ENCODE data around the gene EHMT1.
"Not testable (repeated sequence)": the region's sequence is repeated elsewhere in the genome, so short reads cannot be mapped to it uniquely, and the experiment has no call there.

The EHMT1 gene

DNA sequence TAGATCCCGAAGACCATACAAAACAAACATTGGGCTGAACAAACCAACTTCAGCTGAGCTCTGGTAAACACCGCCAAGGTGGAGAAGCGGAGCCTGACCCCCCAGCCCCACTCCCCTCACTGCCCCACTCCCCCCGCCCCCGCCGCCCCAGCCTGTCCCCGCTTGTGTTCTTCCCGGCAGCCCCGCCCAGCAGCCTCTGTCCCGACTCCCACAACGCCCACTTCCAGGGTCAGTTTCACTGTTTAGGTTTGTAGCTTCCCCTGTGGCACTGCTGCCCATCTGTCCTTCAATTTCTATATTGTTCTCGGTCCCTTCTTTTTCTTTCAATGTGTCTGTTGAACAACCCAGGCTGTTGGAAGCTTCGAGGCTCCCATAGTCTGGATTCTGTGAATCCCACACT, 146.7 kb downstream of the EHMT1 start:
- no peak for DNase-seq

DNA sequence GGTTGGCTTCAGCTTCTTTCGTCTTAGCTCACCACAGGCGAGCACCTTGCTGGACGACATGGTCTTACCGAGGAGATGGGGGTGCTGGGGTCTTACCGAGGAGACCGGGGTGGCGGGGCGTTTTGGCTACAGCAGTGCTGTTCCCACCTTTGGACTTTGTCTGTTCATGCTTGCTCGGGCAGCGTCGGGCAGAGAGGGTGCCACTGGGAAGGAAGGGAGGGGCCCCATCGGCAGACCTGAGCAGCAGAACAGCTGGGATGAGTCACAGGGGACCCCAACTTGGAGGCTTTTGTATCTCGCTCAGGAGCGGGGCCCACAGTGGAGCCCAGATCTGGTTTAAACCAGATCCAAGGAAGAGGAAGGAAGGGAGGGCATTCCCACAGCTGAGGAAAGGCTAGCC, 152.8 kb downstream of the EHMT1 start:
- DNase-seq, result no peak

DNA sequence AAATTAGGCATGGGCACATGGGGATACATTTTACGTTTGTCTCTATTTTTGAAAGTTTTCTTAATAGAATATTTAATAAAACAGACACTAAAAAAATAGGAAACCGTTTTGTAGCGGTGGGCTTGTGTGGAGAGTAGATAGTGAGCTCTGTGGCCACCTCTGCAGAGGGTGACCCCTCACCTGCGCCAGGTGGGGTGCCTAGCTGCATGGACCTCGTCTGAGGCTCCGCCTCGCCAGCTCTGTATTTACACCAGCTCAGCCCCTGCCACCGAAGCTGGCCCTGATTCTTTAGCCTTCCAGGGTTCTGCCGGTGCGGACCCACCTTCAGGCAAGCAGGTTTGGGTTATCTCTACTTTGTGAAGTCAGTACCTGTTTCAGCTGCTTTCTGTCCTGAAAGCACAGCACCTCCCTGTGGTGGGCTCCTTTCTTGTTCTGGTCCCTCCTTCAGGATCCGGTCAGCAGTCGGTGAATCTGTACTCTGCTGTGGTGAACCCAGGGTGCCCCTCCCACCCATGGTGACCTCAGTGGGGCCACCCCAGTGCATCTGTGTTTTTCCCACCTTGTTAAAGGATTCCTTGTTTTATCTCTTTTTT, 153.6 kb downstream of the EHMT1 start:
- DNase-seq, result peak; percentile 4

DNA sequence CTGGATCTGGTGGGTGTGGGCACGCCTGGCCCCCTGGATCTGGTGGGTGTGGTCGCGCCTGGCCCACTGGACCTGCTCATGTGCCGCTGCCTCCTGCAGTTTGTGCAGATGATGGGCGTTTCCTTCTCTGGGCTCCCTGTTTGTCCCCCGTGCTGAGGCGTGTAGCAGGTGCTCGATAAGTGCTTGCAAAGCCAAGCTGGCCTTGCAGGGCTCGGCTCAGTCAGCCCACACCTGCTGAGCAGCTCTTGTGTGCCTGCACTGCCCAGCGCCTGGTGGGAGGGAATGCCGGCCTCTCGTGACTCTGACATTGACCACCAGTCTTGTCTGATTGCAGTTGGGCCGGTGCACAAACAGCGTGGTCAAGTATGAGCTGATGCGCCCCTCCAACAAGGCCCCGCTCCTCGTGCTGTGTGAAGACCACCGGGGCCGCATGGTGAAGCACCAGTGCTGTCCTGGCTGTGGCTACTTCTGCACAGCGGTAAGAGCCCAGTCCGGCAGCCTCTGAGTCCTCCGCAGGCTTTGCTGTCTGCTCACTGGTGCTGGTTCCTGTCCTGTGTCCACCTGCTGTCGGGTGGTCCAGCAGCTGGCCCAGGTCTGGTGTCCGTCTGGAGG, 156.1 kb downstream of the EHMT1 start:
- no peak for DNase-seq

DNA sequence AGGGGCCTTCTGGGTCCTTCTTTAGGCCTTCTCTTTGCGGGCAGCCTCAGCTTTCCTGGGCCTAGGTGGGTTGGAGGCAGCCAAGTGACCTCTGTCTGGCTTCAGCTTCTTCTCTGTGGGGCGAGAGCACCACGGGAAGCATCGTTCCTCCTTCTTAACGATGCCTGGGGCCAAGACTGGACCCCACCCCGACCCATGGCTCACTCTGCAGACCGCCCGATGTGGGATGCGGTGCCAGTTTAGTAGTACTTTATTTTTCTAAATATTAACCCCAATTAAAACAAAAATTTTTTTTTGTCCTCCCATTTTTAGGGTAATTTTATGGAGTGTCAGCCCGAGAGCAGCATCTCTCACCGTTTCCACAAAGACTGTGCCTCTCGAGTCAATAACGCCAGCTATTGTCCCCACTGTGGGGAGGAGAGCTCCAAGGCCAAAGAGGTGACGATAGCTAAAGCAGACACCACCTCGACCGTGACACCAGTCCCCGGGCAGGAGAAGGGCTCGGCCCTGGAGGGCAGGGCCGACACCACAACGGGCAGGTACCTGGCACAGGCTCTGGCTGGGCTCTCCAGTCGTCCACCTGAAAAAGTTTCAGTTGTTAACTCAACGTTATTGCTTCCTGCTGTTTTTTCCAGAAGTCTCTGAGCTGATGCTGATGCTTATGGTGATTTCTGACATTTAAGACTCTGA, 157.6 kb downstream of the EHMT1 start:
- DNase-seq, result no peak

DNA sequence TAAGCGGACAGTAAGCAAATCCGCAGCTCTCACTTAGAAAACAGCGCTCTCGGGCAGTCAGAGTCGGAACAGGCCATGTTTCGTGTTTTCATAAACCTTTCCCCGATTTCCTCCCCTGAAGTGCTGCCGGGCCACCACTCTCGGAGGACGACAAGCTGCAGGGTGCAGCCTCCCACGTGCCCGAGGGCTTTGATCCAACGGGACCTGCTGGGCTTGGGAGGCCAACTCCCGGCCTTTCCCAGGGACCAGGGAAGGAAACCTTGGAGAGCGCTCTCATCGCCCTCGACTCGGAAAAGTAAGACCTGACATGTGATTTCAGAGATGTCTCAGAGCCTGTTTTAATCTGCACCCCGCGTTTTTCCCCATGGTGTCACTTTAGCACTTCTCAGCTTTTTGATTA, 159.0 kb downstream of the EHMT1 start:
- no peak for DNase-seq

DNA sequence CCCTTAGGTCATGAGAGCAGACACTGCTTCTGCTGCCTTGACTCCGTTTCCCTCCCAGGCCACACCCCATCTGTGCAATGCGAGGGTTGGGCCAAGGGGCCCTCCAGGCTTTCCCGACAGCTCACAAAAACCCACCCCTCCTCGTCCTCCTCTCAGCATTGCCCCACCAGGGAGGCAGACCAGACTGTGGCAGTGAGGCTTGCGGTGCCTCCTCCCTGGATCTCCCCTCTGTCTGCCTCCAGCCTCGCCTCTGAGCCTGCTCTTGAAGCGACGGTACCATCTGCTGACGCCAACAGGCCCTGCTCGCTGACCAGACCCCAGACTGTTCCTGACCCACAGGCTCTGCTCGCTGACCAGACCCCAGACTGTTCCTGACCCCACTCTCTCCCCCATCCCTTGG, 159.5 kb downstream of the EHMT1 start:
- no peak for DNase-seq

DNA sequence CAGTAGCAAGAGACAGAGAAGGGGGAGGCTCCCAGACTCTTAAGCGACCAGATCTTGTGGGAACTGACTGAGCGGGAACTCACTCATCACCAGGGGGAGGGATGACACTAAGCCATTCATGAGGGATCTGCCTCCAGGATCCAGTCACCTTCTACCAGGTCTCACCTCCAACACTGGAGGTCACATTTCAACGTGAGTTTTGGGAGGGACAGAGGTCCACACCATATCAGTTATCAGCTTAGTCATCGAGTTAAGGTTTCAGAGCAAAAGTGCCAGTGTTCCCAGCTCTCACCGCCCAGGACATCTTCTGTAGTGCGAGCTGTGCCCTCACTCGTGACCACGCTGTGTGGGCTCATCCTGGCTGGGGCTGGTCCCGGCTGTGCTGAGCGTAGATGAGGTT, 160.1 kb downstream of the EHMT1 start:
- DNase-seq, result no peak

DNA sequence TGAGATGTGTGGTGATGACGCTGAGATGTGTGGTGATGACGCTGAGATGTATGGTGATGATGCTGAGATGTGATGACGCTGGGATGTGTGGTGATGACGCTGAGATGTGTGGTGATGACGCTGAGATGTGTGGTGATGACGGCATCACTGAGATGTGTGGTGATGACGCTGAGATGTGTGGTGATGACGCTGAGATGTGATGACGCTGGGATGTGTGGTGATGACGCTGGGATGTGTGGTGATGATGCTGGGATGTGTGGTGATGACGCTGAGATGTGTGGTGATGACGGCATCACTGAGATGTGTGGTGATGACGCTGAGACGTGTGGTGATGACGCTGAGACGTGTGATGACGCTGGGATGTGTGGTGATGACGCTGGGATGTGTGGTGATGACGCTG, 161.2 kb downstream of the EHMT1 start:
- not testable (repeated sequence) for DNase-seq

DNA sequence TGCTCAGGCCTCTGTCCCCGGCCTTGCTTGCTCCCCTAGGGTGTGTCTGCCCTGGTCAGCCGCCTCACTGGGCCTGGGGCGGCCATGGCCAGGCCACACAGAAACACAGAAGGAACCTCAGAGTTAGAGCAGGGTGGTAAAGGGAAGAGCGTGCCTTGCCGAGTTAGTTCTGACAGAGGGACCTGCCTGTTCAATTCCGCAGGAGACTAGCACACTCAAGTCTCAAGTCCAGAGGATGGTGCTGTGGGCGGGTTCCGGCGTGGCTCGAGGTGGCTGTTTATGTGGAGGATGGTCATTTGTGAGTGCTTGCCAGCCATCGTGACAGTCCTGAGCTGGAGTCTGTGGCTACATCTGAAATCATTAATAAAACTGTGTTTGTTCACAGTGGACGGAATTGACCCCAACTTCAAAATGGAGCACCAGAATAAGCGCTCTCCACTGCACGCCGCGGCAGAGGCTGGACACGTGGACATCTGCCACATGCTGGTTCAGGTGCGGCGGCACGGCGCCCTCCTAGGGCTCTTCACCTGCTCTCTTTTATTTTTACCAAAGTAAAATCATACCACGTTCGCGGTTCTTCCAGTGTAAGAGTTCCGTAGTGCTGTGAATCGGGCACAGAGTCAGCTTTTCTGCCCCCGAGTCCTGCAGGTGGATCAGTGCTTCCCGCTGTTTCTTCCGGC, 163.2 kb downstream of the EHMT1 start:
- DNase-seq, result no peak

DNA sequence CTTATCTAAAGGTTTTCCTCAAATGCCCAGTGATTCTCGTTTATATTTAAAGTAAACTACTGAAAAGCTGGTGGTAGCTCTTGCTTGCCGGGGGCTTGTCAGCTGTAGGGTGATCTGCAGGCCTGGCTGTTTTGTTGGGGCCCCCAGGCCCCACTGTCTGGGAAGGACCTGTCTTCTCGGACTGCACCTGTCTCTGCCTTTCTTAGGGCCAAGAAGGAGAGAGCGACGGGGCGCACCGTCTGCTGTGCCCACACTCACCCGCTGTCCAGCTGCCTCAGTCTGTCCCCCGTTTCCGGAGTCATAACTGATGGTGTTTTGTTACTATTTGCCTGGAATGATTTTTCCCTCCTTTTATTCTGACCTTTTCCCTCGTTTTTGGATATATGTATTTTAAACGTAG, 164.7 kb downstream of the EHMT1 start:
- no peak for DNase-seq

DNA sequence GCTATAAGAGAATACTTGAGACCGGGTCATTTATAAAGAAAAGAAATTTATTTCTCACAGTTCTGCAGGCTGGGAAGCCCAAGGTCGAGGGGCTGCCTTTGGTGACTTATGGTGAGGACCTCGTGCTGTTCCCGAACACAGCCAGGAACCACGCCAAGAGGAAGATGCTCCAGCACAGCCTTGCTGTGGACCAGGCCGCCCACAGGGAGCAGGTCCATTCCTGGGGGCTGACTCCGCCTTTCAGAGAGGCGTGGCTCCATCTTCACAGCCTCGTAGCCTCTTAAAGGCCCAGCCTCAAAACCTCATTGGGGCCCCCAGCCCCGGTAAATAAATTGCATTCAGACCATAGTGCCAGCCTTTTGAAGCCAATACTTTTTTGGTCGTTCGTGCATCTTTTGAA, 165.2 kb downstream of the EHMT1 start:
- peak; percentile 15 for DNase-seq

DNA sequence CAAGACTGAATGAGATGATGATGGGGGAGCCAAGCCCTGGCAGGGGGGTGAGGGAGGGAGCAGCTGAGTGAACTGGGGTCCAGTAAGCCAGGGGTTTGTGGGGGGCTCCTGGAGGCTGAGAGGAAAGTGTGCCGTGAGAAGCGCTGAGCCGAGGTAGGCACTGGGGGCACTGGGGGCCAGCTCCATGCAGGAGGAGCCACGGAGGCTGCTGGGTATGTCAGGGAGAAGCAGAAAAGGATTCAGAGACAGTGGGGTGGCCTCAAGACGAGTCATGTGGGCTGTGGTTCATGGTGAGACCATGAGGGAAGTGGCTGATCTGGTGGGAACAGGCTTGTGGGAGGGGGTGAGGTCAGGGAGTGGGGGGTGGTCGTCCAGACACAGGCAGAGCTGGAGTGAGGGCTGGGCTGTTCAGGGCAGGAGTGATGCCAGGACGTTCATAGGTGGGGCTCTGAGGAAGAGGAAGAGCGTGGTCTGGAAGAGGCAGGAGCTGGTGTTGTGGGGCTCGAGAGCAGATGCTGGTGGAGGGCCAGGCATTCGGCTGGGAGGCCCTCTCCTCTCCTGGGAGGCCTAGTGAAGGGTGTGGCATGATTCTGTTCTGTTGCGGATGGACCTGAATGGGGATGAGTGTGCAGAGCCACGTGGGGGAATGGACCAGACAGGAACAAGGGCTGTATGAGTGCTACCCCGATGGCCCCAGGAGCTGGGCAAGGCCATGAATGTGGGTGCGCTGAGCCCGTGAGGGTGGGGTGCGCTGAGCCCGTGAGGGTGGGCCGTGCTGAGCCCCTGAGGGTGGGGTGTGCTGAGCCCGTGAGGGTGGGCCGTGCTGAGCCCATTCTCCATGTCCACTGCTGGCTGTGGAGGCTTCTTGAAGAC, 166.1 kb downstream of the EHMT1 start:
- DNase-seq, result no peak

DNA sequence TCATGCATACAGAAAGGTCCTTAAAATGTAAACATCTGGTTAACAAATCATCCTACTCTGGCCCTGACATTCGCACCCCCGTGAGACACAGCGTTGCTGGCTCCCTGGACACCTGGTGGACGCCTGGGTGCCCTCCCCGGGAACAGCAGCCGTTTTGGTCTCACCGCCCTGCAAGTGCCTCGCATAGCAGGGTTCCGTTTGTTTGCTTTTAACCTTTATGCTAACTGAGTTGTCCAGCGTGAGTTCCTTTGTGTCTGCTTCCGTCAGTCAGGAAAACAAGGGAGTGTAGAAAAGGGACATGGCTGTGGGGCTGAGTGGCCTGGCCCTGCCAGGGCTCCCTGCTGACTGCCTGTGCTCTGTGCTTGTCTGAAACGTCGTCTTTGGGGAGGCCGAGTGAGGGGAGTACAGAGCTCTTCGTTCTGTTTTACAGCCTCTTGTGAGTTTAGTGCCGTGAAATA, 166.9 kb downstream of the EHMT1 start:
- no peak for DNase-seq

DNA sequence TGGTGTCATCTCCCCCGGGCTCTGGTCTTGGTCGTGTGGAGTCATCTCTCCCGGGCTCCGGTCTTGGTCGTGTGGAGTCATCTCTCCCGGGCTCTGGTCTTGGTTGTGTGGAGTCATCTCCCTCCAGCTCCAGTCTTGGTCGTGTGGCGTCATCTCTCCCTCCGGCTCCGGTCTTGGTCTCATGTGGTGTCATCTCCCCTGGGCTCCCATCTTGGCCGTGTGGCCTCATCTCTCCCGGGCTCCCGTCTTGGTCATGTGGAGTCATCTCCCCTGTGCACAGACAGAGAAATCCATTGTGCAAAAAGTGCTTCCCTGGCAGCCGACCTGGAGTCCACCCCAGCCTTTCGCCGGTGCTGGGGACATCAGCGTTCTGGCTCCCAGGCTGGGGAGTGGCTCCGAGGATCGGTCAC, 167.7 kb downstream of the EHMT1 start:
- DNase-seq, result no peak

DNA sequence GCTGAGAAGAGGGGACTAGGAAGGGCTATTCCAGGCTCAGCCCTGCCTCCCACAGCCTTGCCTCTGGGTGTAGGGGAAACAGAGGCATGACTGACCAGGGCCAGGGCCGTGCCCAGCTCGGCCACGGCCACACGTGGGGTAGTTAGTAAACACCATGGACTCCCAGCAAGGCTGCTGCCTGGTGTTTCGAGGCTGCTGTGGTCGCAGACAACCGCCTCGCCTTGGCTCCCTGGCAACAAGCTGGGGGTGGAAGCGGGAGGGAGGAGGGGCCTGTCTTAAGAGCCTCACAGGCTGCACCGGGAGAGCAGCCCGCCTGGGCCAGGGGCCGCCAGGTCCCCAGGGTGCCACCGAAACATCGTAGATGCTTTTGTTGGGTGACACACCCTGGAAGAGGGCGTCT, 168.6 kb downstream of the EHMT1 start:
- no peak for DNase-seq

DNA sequence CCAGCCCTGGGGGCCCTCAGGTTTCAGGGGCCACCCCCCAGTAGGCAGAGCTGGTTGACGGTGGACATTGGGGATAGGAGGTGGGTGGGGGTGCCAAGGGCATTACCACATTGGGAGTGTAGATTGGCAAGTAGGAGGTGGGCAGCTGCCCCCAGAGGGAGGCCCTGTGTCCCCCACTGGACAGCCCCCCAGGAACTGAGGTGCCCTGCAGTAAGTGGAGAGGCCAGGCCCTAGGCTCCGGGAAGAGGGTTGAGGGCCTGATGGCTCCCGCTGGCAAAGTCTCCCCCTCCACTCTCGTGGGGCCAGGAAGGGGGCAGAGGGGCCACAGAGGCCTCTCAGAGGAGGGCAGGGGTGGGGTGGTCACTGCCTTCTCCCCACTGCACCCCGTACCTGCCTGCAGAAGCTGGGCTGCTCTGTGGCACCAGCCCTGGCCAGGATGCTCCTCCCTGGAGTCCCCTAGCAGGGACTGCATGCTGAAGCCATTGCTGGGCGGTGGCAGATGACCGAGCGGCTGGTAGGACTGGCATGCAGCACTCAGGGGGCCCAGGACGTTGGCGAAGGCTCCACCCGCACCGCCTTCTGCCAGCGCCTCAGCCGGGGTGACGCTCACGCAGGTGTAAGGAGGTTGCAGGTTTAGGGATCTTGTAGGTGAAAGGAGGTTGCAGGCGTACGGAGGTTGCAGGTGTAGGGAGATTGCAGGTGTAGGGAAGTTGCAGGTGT, 169.1 kb downstream of the EHMT1 start:
- DNase-seq, result no peak

DNA sequence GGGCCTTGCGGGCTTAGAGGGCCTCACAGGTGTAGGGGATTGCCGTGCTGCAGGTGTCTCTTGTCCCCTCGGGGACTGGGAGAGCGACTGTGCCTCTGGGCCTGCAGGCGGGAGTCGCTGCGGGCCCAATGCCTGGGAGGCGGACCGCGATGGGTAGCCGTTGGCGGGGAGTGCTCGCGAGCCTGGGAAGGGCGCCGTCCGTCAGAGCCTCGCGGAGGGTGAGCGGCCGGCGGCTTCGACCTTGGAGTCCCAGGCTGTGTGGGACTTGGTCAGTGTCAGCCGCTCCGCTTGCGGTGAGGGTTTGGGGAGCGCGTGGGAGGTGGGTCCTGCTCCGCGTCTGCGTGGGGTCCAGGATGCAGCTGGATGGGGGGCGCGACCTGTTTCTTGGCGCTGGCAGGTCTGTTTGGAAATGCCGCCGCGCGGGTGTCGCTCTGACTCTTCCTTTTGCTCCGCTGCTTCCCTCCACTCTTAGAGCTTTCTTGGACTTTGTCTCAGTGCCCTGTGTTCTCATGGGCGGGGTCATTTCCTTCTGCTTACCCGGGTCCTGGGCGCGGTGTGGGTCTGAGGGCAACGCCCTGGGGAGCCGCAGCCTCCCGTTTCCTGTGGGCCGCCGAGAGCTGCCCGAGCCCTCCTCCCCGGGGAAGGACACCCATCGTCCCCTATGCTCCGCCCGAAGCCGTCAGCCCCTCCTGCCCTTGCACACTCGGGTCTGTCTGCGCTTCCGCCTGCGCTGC, 169.9 kb downstream of the EHMT1 start:
- DNase-seq, result no peak

DNA sequence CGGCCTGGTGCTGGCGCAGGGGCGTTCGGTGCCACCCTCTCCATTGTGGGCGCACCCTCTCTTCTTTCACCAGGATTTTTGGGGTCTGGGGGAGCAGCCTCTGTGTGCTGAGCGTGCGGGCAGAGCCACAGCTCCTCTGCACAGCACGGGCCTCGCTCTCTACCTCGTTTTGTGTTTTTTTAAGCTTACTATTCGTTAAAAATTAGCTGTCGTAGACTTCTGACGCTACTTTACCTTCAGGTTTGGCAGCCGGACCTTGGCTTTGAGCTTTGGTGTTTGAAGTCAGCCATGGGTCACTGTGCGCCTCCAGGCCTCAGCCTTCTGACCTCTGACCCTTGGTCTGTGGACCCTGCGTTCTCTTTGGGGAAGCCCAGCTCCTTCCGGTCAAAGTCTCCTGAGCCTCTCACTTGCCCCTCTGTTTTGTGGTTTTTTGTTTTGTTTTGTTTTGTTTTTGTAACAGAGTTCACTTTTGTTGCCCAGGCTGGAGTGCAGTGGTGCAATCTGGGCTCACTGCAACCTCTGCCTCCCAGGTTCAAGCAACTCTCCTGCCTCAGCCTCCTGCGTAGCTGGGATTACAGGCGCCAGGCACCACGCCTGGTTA, 170.6 kb downstream of the EHMT1 start:
- no peak for DNase-seq

DNA sequence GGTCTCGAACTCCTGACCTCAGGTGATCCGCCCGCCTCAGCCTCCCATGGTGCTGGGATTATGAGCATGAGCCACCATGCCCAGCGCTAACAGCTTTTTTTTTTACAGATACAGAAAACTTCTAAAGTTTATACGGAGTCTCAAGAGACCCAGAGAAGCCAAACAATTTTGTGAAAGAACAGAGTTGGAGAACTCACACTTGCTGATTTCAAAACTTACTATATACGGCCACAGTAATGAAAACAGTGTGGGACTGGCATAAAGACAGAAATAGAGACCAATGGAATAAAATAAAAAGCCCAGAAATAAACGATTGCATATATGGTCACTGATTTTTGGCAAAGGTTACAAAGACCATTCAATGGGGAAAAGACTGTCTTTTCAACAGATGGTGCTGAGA, 173.1 kb downstream of the EHMT1 start:
- no peak for DNase-seq

DNA sequence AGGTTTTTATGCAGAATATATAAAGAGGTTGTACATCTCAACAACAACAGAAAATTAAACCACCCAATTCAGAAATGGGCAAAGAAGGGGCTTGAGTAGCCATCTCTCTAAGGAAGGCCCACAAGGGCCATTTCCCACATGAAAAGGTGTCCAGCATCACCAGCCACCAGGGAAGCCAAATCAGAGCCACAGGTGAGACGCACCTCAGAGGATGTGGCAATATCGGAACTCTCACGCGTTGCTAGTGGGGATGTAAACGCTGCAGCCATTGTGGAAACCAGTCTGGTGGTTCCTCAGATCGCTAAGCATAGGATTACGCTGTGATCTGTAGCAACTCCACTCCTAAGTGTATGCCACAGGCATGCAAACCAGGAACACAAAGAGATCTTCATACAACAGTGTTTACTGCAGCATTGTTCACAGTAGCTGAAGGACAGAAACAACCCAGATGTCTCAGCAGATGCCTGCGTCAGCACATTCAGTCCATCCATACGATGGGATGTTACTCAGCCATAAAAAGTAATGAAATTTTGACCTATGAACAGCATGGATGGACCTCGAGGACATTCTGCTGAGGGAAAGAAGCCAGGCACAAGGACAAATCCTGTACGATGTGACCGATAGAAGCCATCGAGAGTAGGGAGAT, 174.5 kb downstream of the EHMT1 start:
- no peak for DNase-seq
